AG04449 (cell line): ENCODE results near the gene NOPCHAP1.

ENCODE experiments used
- CTCF ChIA-PET: fragments of 350-600 bp; formaldehyde crosslinking; extraction: SDS; loops from one replicate; lab custom pipeline; 2021; ENCODE audit warnings: antibody characterized with exemption; lab: Yijun Ruan, JAX
- POLR2A ChIA-PET: fragments of 400-600, 350-600 bp; formaldehyde crosslinking; extraction: SDS; loops from one replicate; lab custom pipeline; 2020; ENCODE audit warnings: antibody characterized with exemption, inconsistent platforms; lab: Yijun Ruan, JAX
- DNase-seq: peaks from one replicate; pipeline ENCODE4 v3.0.0-alpha.2; 2010; ENCODE audit warnings: low read depth, low spot score
- H3K4me3 ChIP-seq: 2 replicates; pipeline ENCODE4 v1.5.1; 2011; ENCODE audit warnings: low read depth, mild to moderate bottlenecking, control low read depth, low read length
- CTCF ChIP-seq: IDR thresholded peaks from one replicate; pipeline ENCODE4 v1.5.1; 2011; ENCODE audit warnings: mild to moderate bottlenecking, moderate library complexity, low read length, control low read depth, inconsistent platforms; ENCODE audit not compliant: insufficient read depth; ENCODE audit errors: missing control alignments

The NOPCHAP1 gene

GRCh38 chr12:104956870-104957718 is 29.0 kb upstream of the NOPCHAP1 start:
- peak overlapping the region; percentile 86 for H3K4me3 ChIP-seq
- DNase-seq = no peak
- CTCF ChIA-PET = interaction anchor here (1.1 kb wide), 3 partner anchors 8 to 576 kb away, joined by 3 to 4 read pairs (median 4); no protein-coding TSS in a partner anchor
- POLR2A ChIA-PET = no interaction called here
- TF ChIP-seq CTCF = no peak

GRCh38 chr12:104957719-104958000 is 28.5 kb upstream of the NOPCHAP1 start:
- ChIA-PET POLR2A (no interaction called here), CTCF (interaction anchor here (1.0 to 1.1 kb wide), 3 partner anchors 9 to 93 kb away, joined by 3 to 4 read pairs (median 4); no protein-coding TSS in a partner anchor)
- TF ChIP-seq CTCF = no peak
- H3K4me3 ChIP-seq = peak overlapping the region; percentile 86
- DNase-seq = no peak

- ChIA-PET CTCF (interaction anchor here (1.0 to 1.6 kb wide), 8 partner anchors 9 to 576 kb away, joined by 3 to 8 read pairs (median 4); no protein-coding TSS in a partner anchor), POLR2A (interaction anchor here (0.6 kb wide), 1 partner anchor 38 kb away, joined by 3 read pairs; no protein-coding TSS in a partner anchor)
- peak; percentile 36 for DNase-seq
- TF ChIP-seq CTCF = no peak
- H3K4me3 ChIP-seq = peak within 1 kb of the TSS; percentile 86
Observed at GRCh38 chr12:104958001-104958804, 27.9 kb upstream of the NOPCHAP1 start, which contains the start of gene SLC41A2. Gene SLC41A2, minus strand, starts transcription at chr12:104958290. Its CDS starts 29,763 bp downstream, at chr12:104928527.

GRCh38 chr12:104958805-104959334 is 27.2 kb upstream of the NOPCHAP1 start:
- POLR2A ChIA-PET = interaction anchor here (1.1 to 1.2 kb wide), 2 partner anchors 126 to 149 kb away, joined by 3 read pairs; partner anchors contain the start of genes ALDH1L2 and WASHC4
- DNase-seq = no peak
- H3K4me3 ChIP-seq = peak overlapping the region; percentile 86
- no peak for TF ChIP-seq CTCF
- CTCF ChIA-PET = interaction anchor here (1.0 to 1.6 kb wide), 6 partner anchors 10 to 577 kb away, joined by 3 to 8 read pairs (median 4); no protein-coding TSS in a partner anchor

GRCh38 chr12:104959335-104959841 is 26.7 kb upstream of the NOPCHAP1 start:
- POLR2A ChIA-PET = interaction anchor here (1.1 to 1.2 kb wide), 2 partner anchors 125 to 148 kb away, joined by 3 read pairs; partner anchors contain the start of genes ALDH1L2 and WASHC4
- no peak for TF ChIP-seq CTCF
- CTCF ChIA-PET = interaction anchor here (1.0 to 1.6 kb wide), 6 partner anchors 11 to 578 kb away, joined by 3 to 8 read pairs (median 4); no protein-coding TSS in a partner anchor
- peak overlapping the region; percentile 9; the same call in 1 of the 2 replicates for H3K4me3 ChIP-seq
- no peak for DNase-seq
